ENCODE results near the gene MAMDC4.
"Not testable (repeated sequence)": the region's sequence is repeated elsewhere in the genome, so short reads cannot be mapped to it uniquely, and the experiment has no call there.

Gene MAMDC4

DNA sequence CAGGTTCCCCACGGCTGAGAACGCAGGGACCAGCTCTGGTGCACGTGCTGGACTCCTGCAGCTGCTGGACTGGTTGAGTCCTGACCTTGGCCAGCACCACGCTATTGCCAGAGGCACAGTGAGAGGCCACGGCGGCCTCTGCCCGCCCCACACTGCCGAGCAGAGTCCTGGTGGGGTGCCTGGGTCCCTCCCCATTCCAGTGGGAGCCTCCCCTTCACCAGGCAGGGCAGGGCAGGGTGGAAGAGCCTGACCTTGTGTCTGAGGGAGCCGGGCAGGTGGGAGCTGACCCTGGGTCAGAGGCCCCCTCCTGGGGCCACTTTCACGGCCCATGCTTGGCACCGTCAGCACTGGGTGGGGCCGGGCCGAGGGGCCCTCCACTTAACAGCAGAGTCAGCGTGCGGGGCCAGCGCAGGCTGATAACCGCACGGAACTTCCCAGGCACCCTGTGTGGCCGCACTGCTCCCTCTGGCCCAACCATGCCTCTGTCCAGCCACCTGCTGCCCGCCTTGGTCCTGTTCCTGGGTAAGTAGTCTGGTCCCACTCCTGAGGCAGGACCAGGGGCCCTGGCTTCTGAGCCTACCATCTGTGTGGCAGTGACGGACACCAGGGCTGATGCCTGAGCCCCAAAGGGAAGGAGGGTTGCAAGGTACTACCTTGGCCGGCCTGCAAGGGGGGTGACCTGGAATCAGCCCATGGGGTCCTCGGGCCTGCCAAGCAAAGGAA lies at the start of gene MAMDC4:
MAMDC4 (plus strand) TSS at position 406 of the 723 bp plus-strand sequence; CDS start at position 477, 71 bp downstream.
- DNase-seq (ENCODE audit: low spot score) = no peak

GRCh38 chr9:136803009-136803550 lies 49.1 kb upstream of the MAMDC4 start:
- not testable (repeated sequence) for DNase-seq (ENCODE audit: low spot score)

DNA sequence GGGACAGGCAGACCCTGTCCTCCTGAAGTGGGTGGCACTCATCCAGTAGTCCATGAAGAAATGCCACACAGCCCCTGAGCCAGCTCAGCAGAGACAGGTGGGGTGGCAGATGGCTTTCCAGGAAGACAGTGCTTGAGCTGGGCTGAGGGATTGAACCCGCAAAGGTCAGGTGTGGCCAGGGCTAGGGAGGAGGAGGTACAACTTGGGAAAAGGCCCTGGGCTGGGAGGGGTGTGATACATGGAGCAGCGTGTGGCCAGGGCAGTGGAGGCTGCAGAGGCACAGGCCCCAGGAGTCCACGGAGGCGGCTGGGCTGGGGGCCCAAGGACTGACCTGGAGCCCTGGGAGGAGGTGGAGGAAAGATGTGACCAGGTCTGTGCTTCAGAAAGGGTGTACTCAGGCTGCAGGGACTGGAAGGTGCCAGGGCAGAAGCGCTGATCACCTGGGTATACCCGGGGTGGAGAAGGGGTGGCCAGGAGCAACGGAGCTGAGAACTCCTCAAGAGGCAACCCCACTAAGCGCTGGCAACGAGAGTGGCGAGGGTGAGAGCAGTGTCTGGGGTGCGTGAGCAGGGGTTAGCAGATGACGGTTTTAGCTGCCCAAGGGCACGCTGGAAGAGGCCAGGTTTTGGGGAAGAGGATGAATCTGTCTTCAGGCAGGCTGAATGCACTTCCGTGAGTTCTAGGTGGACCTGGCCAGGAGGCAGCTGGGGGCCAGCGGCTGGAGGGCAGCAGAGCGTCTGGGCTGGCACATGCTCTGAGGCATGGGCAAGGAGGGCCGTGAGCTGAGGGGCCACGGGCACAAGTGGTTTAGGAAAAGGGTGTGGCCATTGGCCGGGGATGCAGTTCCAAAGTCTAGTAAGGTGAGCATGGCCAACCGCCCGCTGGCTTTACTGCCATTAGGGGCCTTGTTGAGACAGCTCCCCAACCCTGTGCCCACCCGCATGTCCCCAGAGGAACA lies 48.3 kb upstream of the MAMDC4 start:
- DNase-seq (ENCODE audit: low spot score) = peak; percentile 47

GRCh38 chr9:136804509-136805206 lies 47.5 kb upstream of the MAMDC4 start:
- peak; percentile 44 for DNase-seq (ENCODE audit: low spot score)

GRCh38 chr9:136805207-136805740 lies 46.9 kb upstream of the MAMDC4 start:
- no peak for DNase-seq (ENCODE audit: low spot score)

GRCh38 chr9:136806067-136806466 lies 46.1 kb upstream of the MAMDC4 start:
- peak; percentile 44 for DNase-seq (ENCODE audit: low spot score)

DNA sequence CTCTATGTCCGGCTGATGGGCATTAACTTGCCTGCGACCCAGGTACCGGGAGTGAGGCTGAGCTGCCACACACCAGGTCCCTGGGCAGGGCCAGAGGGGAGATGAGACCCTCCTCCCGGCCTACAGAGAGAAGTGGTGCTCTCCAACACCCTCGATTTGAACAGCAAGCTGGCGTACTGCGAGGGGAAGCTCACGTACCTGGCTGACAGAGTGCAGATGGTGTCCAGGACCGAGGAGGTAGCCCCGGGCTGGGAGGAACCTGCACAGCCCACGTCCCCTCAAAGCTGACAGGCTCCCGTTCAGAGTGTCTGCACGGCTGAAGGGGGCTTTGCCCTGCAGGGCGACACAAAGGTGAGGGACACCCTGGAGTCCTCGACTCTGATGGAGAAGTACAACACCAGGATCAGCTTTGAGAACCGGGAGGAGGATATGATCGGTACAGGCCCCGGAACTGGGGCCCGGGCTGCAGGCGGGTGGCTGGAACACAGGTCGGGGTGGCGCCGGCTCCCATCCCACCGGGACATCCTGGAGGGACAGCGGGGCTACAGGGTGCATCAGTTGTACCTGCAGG lies 45.4 kb upstream of the MAMDC4 start:
- no peak for DNase-seq (ENCODE audit: low spot score)

DNA sequence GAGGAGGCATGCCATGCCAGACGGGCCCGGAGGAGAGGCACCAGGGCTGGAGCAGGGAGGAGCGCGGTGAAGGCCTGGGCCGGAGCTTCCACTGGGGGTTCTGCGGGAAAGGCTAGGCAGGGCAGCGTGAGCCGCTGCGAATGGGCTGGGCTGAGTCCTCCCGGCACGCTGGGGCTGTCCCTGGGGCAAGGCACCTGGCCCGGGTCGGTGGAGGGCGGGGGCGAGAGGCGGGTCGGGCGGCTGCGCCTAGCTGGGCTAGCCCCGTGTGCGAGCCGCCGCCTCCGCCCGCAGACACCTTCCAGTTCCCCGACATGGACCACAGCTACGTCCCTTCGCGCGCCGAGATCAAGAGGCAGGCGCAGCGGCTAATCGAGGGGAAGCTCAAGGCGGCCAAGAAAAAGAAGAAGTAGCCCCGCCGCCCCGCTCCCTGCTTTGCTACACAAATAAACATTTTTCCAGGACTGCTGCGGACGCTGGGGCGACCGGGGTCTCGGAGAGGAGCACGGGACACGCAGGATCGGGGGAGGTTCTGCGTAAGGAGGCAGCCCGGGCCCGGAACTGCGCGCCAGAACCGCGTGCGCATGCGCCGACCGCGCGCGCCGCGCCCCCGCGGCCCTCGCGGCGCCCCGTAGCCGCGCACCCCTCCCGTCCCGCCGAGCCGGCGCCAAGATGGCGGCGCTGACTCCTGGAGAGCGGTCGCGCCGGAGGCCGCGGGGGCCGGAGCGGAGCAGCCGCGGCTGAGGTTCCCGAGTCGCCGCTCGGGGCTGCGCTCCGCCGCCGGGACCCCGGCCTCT lies 44.7 kb upstream of the MAMDC4 start, which contains the start of gene RABL6:
RABL6 (plus strand) TSS at position 668 of the 794 bp plus-strand sequence. CDS start 249 bp downstream, outside the sequence.
- peak; percentile 85 for DNase-seq (ENCODE audit: low spot score)

DNA sequence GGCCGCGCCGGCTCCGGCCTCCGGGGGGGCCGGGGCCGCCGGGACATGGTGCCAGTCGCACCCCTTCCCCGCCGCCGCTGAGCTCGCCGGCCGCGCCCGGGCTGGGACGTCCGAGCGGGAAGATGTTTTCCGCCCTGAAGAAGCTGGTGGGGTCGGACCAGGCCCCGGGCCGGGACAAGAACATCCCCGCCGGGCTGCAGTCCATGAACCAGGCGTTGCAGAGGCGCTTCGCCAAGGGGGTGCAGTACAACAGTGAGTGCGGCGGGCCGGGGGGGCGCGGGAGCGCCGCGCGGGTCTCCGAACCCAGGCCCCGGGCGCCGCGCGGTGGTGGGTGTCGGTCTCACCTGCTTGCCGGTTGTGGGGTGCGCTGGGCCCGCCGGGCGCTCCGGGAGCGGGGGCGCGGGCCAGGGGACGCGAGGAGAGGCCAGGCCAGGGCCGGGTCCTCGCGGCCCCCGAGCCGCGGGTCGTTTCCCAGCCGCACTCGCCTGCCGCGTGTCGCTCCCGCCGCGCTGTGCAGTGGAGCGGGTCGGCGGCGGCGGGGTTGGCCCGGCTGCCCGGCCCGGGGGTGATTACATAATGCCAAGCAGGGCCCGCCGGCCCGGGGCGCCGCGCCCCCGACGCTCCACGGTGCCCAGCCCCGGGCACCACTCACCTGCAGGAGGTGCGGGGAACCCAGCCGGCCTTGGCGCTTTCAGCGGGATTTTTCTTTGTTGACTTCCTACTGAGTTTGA lies 43.9 kb upstream of the MAMDC4 start:
- DNase-seq (ENCODE audit: low spot score) = peak; percentile 70

DNA sequence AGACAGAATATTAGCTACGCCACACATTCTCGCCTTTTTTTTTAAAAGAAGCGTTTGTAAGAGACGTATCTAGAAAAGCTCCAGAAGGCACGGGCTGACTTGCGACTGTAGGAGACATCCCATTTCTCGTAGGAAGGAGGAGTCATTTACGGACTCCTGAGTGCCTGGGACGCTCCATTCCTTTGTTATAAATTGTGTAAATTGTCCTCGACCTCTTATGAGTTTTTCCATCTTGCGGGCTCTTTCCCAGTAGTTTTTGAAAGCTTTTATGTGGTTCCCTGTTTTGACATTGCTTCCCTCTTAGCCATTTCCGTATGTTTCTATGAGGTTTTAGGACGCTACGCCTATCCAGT lies 43.4 kb upstream of the MAMDC4 start:
- no peak for DNase-seq (ENCODE audit: low spot score)

- DNase-seq (ENCODE audit: low spot score) = no peak
Observed at GRCh38 chr9:136814725-136815421, 37.3 kb upstream of the MAMDC4 start.

- DNase-seq (ENCODE audit: low spot score) = no peak
Observed at GRCh38 chr9:136815422-136815782, 36.7 kb upstream of the MAMDC4 start.

- DNase-seq (ENCODE audit: low spot score) = peak; percentile 69
Observed at GRCh38 chr9:136820971-136821825, 30.9 kb upstream of the MAMDC4 start.

- DNase-seq (ENCODE audit: low spot score) = no peak
Observed at GRCh38 chr9:136821826-136822544, 30.2 kb upstream of the MAMDC4 start.

GRCh38 chr9:136823136-136824046 lies 28.8 kb upstream of the MAMDC4 start:
- DNase-seq (ENCODE audit: low spot score) = no peak

DNA sequence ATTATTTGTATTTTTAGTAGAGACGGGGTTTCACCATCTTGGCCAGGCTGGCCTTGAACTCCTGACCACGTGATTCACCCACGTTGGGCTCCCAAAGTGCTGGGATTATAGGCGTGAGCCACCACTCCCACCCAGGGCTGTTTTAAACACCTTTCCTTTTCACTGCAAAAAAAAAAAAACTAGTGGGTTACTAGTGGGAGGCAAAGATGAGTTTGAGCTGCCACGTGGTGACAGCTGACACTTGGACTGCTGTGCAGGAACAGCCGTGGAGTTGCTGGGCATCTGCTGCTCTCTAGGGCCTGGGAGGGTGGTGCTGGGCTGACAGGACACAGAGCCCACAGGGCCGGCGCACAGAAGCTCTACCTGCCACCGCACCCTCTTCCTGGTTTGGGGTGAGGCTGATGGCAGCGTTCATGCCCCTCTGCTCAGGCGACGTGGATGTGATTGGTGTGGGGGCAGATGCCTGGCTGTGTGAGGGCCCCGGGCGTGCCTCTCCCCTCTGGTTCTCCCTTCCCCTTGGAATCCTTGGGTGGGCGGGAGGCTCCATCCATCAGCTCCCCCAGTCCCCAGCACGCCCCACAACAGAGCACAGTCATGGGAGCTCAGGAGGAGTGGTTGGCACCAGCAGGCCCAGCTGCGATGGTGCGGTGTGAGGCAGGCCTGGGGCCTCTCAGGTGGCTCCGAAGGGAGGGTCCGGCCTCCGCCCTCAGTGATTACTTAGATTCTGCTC lies 27.5 kb upstream of the MAMDC4 start:
- DNase-seq (ENCODE audit: low spot score) = no peak

Data from ecto neural progenitor cell (in vitro differentiated cells).